ENCODE data around the gene RFX4.

The RFX4 gene

GRCh38 chr12:106582641-106583230 is at the start of gene RFX4:
Gene RFX4 (plus strand): TSS chr12:106583004. CDS start chr12:106583321, 317 bp downstream.
- in situ Hi-C loops (cut with HindIII; ENCODE audit: low sequenced_read_pairs): no loop called here

GRCh38 chr12:106541201-106541600 is 41.6 kb upstream of the RFX4 start:
- in situ Hi-C loops (cut with HindIII; ENCODE audit: low sequenced_read_pairs): no loop called here

- in situ Hi-C loops (cut with HindIII; ENCODE audit: low sequenced_read_pairs): no loop called here
These were observed 31.4 kb upstream of the RFX4 start for GRCh38 chr12:106551410-106551809.

- in situ Hi-C loops (cut with HindIII; ENCODE audit: low sequenced_read_pairs): no loop called here
These were observed 30.6 kb upstream of the RFX4 start for GRCh38 chr12:106552228-106552627.

- in situ Hi-C loops (cut with HindIII; ENCODE audit: low sequenced_read_pairs): no loop called here
These were observed 18.0 kb upstream of the RFX4 start for GRCh38 chr12:106564678-106565329.

- in situ Hi-C loops (cut with HindIII; ENCODE audit: low sequenced_read_pairs): no loop called here
These were observed 16.0 kb upstream of the RFX4 start for GRCh38 chr12:106566771-106567170.

- in situ Hi-C loops (cut with HindIII; ENCODE audit: low sequenced_read_pairs): no loop called here
These were observed 9.6 kb upstream of the RFX4 start for GRCh38 chr12:106573239-106573638.

- in situ Hi-C loops (cut with HindIII; ENCODE audit: low sequenced_read_pairs): no loop called here
These were observed 6.0 kb upstream of the RFX4 start for GRCh38 chr12:106576848-106577247.

GRCh38 chr12:106580671-106581508 is 1.9 kb upstream of the RFX4 start:
- in situ Hi-C loops (cut with HindIII; ENCODE audit: low sequenced_read_pairs): no loop called here

GRCh38 chr12:106581543-106582248 is 1.1 kb upstream of the RFX4 start:
- in situ Hi-C loops (cut with HindIII; ENCODE audit: low sequenced_read_pairs): no loop called here

GRCh38 chr12:106582249-106582591 is 584 bp upstream of the RFX4 start:
- in situ Hi-C loops (cut with HindIII; ENCODE audit: low sequenced_read_pairs): no loop called here

- in situ Hi-C loops (cut with HindIII; ENCODE audit: low sequenced_read_pairs): no loop called here
These were observed 669 bp downstream of the RFX4 start for GRCh38 chr12:106583242-106584103.

GRCh38 chr12:106584104-106585064 is 1.6 kb downstream of the RFX4 start:
- in situ Hi-C loops (cut with HindIII; ENCODE audit: low sequenced_read_pairs): no loop called here

GRCh38 chr12:106585105-106585520 is 2.3 kb downstream of the RFX4 start:
- in situ Hi-C loops (cut with HindIII; ENCODE audit: low sequenced_read_pairs): no loop called here

GRCh38 chr12:106585521-106586277 is 2.9 kb downstream of the RFX4 start:
- in situ Hi-C loops (cut with HindIII; ENCODE audit: low sequenced_read_pairs): no loop called here

GRCh38 chr12:106586278-106586802 is 3.5 kb downstream of the RFX4 start:
- in situ Hi-C loops (cut with HindIII; ENCODE audit: low sequenced_read_pairs): no loop called here

GRCh38 chr12:106586803-106587684 is 4.2 kb downstream of the RFX4 start:
- in situ Hi-C loops (cut with HindIII; ENCODE audit: low sequenced_read_pairs): no loop called here

Data from DLD1 (cell line).